H1 (cell line): ENCODE measurements around the gene HLTF. TPM values are rescaled to one million over a fixed set of nuclear protein-coding genes. Genes with fewer than 3 reads are reported as not detected.
A peak's percentile ranks its signal among the peaks of the same experiment; 100 is the strongest.

ENCODE experiments used
- CTCF ChIA-PET: fragments of 300-600 bp; sonication (Branson Sonifier 250); formaldehyde crosslinking; loops from one replicate; lab custom pipeline; 2021; ENCODE audit not compliant: partially characterized antibody; lab: Charles Lee
- POLR2A ChIA-PET: fragments of 300-600 bp; sonication (Branson Sonifier 250); formaldehyde crosslinking; loops from one replicate; lab custom pipeline; 2021; ENCODE audit warnings: inconsistent platforms; ENCODE audit not compliant: partially characterized antibody; lab: Charles Lee
- DNase-seq, 2 experiments: peaks; one replicate each; pipeline versions ENCODE4 v3.0.0 to v3.0.0-alpha.2; 2010 to 2022; ENCODE audit warnings: low spot score in 2 of 2, low read depth in 1 of 2, mixed read lengths in 1 of 2
- FAIRE-seq: peaks from 2 replicates; lab custom pipeline; 2011; peaks lifted over from hg19 to GRCh38; lab: Jason Lieb, UNC
- H2AFZ ChIP-seq: 2 replicates; pipeline ENCODE4 v1.8.1; 2012; ENCODE audit warnings: low read length, inconsistent platforms
- H2AK5ac ChIP-seq: 2 replicates; pipeline ENCODE4 v1.6.1; 2013; ENCODE audit warnings: low read depth, low read length
- H2BK120ac ChIP-seq: replicated peaks from 2 replicates; pipeline ENCODE3; 2013; ENCODE audit warnings: low read depth, low read length, inconsistent platforms
- H2BK12ac ChIP-seq: 2 replicates; pipeline ENCODE4 v1.6.1; 2013; ENCODE audit warnings: low read depth, low read length
- H2BK15ac ChIP-seq: 2 replicates; pipeline ENCODE4 v1.6.1; 2013; ENCODE audit warnings: low read length
- H2BK20ac ChIP-seq: 2 replicates; pipeline ENCODE4 v1.6.1; 2013; ENCODE audit warnings: low read length
- H2BK5ac ChIP-seq: 2 replicates; pipeline ENCODE4 v1.6.1; 2013; ENCODE audit warnings: low read depth, low read length
- H3K14ac ChIP-seq: 2 replicates; pipeline ENCODE4 v1.6.1; 2013; ENCODE audit warnings: inconsistent platforms; ENCODE audit not compliant: insufficient read length
- H3K18ac ChIP-seq: 2 replicates; pipeline ENCODE4 v1.6.1; 2013; ENCODE audit warnings: low read length; ENCODE audit errors: extremely low read depth
- H3K23ac ChIP-seq: 2 replicates; pipeline ENCODE4 v1.6.1; 2013; ENCODE audit warnings: inconsistent platforms; ENCODE audit not compliant: insufficient read length
- H3K23me2 ChIP-seq: 2 replicates; pipeline ENCODE4 v1.6.1; 2013; ENCODE audit warnings: low read depth, low read length
- H3K27ac ChIP-seq: 2 replicates; pipeline ENCODE4 v1.6.1; 2011; ENCODE audit warnings: low read depth, low read length, inconsistent platforms
- H3K27me3 ChIP-seq, 4 experiments: replicated peaks in 1 of 4; 1 replicate in 1 of 4; 2 replicates in 3 of 4; pipeline versions ENCODE4 v1.6.1 to v1.8.1; 2011 to 2013; ENCODE audit warnings: low read length in 3 of 4, mild to moderate bottlenecking in 3 of 4, inconsistent platforms in 2 of 4, mixed read lengths in 2 of 4, moderate library complexity in 1 of 4; ENCODE audit not compliant: control insufficient read depth in 3 of 4, insufficient read depth in 3 of 4; ENCODE audit errors: extremely low read depth in 1 of 4
- H3K36me3 ChIP-seq, 4 experiments: 2 replicates each; pipeline versions ENCODE4 v1.6.1 to v1.8.1; 2011 to 2013; ENCODE audit warnings: mild to moderate bottlenecking in 4 of 4, low read length in 3 of 4, moderate library complexity in 2 of 4, control low read depth in 1 of 4, inconsistent platforms in 1 of 4; ENCODE audit not compliant: insufficient read depth in 4 of 4, control insufficient read depth in 2 of 4
- H3K4ac ChIP-seq: replicated peaks from 2 replicates; pipeline ENCODE3; 2013; ENCODE audit warnings: low read length, low read depth, mixed read lengths, inconsistent platforms; ENCODE audit not compliant: insufficient read length
- H3K4me1 ChIP-seq, 4 experiments: replicated peaks in 1 of 4; 1 replicate in 1 of 4; 2 replicates in 3 of 4; pipeline versions ENCODE4 v1.6.1 to v1.8.1; 2011 to 2013; ENCODE audit warnings: low read length in 3 of 4, inconsistent platforms in 2 of 4, mixed read lengths in 1 of 4; ENCODE audit not compliant: insufficient read depth in 4 of 4, control insufficient read depth in 3 of 4
- H3K4me2 ChIP-seq, 2 experiments: 2 replicates each; pipeline versions ENCODE4 v1.6.1 to v1.8.1; 2011 to 2013; ENCODE audit warnings: low read depth in 2 of 2, low read length in 2 of 2, control low read depth in 1 of 2, inconsistent platforms in 1 of 2, mild to moderate bottlenecking in 1 of 2; ENCODE audit not compliant: insufficient read depth in 1 of 2
- H3K4me3 ChIP-seq, 4 experiments: fragments of 200-600, 300-600 bp in 1 of 4; sonication (generic), shearing (Covaris generic), sonication (Bioruptor Twin) in 1 of 4; 2 replicates each; pipeline versions ENCODE4 v1.5.1 to v1.8.1; 2011 to 2016; ENCODE audit warnings: low read length in 4 of 4, low read depth in 3 of 4, control low read depth in 2 of 4, inconsistent platforms in 2 of 4, mild to moderate bottlenecking in 2 of 4, mixed read lengths in 1 of 4, moderate library complexity in 1 of 4; ENCODE audit not compliant: insufficient read depth in 2 of 4; ENCODE audit errors: extremely low read depth in 1 of 4
- H3K56ac ChIP-seq: replicated peaks from 2 replicates; pipeline ENCODE3; 2013; ENCODE audit warnings: low read depth, mild to moderate bottlenecking, mixed read lengths, low read length, inconsistent platforms; ENCODE audit not compliant: insufficient read length
- H3K79me1 ChIP-seq: 2 replicates; pipeline ENCODE4 v1.6.1; 2013; ENCODE audit warnings: low read depth, low read length, control low read depth
- H3K79me2 ChIP-seq, 2 experiments: 2 replicates each; pipeline versions ENCODE4 v1.6.1 to v1.8.1; 2012 to 2013; ENCODE audit warnings: low read length in 2 of 2, mild to moderate bottlenecking in 2 of 2, inconsistent platforms in 1 of 2; ENCODE audit not compliant: insufficient read depth in 2 of 2, control insufficient read depth in 1 of 2
- H3K9ac ChIP-seq, 4 experiments: replicated peaks in 1 of 4; 1 replicate in 1 of 4; 2 replicates in 3 of 4; pipeline versions ENCODE4 v1.6.1 to v1.8.1; 2011 to 2013; ENCODE audit warnings: low read depth in 3 of 4, low read length in 3 of 4, control low read depth in 2 of 4, mild to moderate bottlenecking in 2 of 4, moderate library complexity in 2 of 4, inconsistent platforms in 1 of 4; ENCODE audit errors: extremely low read depth in 1 of 4
- H3K9me3 ChIP-seq, 2 experiments: 2 replicates each; pipeline versions ENCODE4 v1.6.1 to v1.8.1; 2012 to 2013; ENCODE audit warnings: mild to moderate bottlenecking in 2 of 2, moderate library complexity in 2 of 2, control low read depth in 1 of 2, inconsistent platforms in 1 of 2, low read depth in 1 of 2, low read length in 1 of 2, mixed read lengths in 1 of 2; ENCODE audit not compliant: insufficient read depth in 2 of 2
- H4K20me1 ChIP-seq, 2 experiments: replicated peaks in 1 of 2; 2 replicates each; pipeline versions ENCODE3 to v1.8.1; 2011 to 2013; ENCODE audit warnings: inconsistent platforms in 2 of 2, low read length in 2 of 2, mild to moderate bottlenecking in 1 of 2; ENCODE audit not compliant: insufficient read depth in 2 of 2, control insufficient read depth in 1 of 2
- H4K5ac ChIP-seq: 2 replicates; pipeline ENCODE4 v1.6.1; 2013; ENCODE audit warnings: low read length, low read depth, mixed read lengths, inconsistent platforms; ENCODE audit not compliant: insufficient read length
- H4K8ac ChIP-seq: 2 replicates; pipeline ENCODE4 v1.8.0; 2013; ENCODE audit warnings: mild to moderate bottlenecking, moderate library complexity, low read length, inconsistent platforms; ENCODE audit not compliant: insufficient read depth; ENCODE audit errors: extremely low read depth
- H4K91ac ChIP-seq: replicated peaks from 2 replicates; pipeline ENCODE3; 2013; ENCODE audit warnings: low read length, mixed read lengths, inconsistent platforms; ENCODE audit not compliant: insufficient read length
- HDAC2 ChIP-seq, 2 experiments: fragments of 300-600 bp in 1 of 2; sonication (generic) in 1 of 2; IDR thresholded peaks; 2 replicates each; pipeline ENCODE4 v1.6.1; 2011 to 2012; ENCODE audit warnings: low read depth in 2 of 2, low read length in 2 of 2, mild to moderate bottlenecking in 2 of 2, moderate library complexity in 2 of 2, borderline replicate concordance in 1 of 2, inconsistent platforms in 1 of 2
- KDM1A ChIP-seq: fragments of 200-600, 300-600 bp; sonication (generic); IDR thresholded peaks from 2 replicates; pipeline ENCODE4 v1.7.1; 2016; ENCODE audit warnings: mild to moderate bottlenecking, low read length, borderline replicate concordance
- POLR2AphosphoS5 ChIP-seq: IDR thresholded peaks from 2 replicates; pipeline ENCODE4 v1.6.1; 2011; ENCODE audit warnings: low read depth, low read length
- RNF2 ChIP-seq: fragments of 200-900, 300-1000 bp; sonication (generic); IDR thresholded peaks from 2 replicates; pipeline ENCODE4 v1.7.1; 2016; ENCODE audit warnings: borderline replicate concordance, low read depth, mild to moderate bottlenecking, antibody characterized with exemption, low read length; ENCODE audit not compliant: poor library complexity, severe bottlenecking; ENCODE audit errors: missing control alignments
- SIRT6 ChIP-seq: IDR thresholded peaks from one replicate; pipeline ENCODE4 v1.7.1; 2012; ENCODE audit warnings: low read length, inconsistent platforms
- TCF12 ChIP-seq: IDR thresholded peaks from 2 replicates; pipeline ENCODE4 v1.6.1; 2011; ENCODE audit warnings: low read depth, mild to moderate bottlenecking, low read length
- WGBS, 2 experiments: shearing (Covaris generic) in 1 of 2; methylation state at CpG; one replicate each; pipeline versions ENCODE4 v1.1.6 to v1.1.7; 2013 to 2015; ENCODE audit warnings: low lambda C conversion rate in 2 of 2, mixed read lengths in 2 of 2, inconsistent platforms in 1 of 2, low coverage in 1 of 2, missing lambda C conversion rate in 1 of 2; ENCODE audit not compliant: insufficient replicate concordance in 2 of 2, insufficient coverage in 1 of 2, insufficient read length in 1 of 2; ENCODE audit errors: extremely low coverage in 1 of 2, missing lambda C conversion rate in 1 of 2; 5-methylcytosine and 5-hydroxymethylcytosine counted together
- long read RNA-seq, 2 experiments: library from RNA in 1 of 2; library from capped mRNA in 1 of 2; stranded (forward); transcript quantifications; one replicate each; pipeline ENCODE4 v2.0.0, GENCODE V29; 2021; ENCODE audit warnings: inconsistent platforms in 1 of 2
- polyA minus RNA-seq, 3 experiments: library from RNA; depleted of rRNA, polyadenylated mRNA; stranded (reverse); fragments of >200 nt; gene quantifications; 1 replicate in 2 of 3; 2 replicates in 1 of 3; pipeline ENCODE4 v1.2.3, GENCODE V29; 2011
- polyA plus RNA-seq, 7 experiments: library from polyadenylated mRNA; depleted of rRNA in 3 of 7; stranded (reverse) in 5 of 7; unstranded in 2 of 7; fragments of >200 nt in 5 of 7; fragments of 200-250 nt in 2 of 7; gene quantifications; 1 replicate in 5 of 7; 2 replicates in 1 of 7; 4 replicates in 1 of 7; pipeline versions ENCODE4 v1.2.1 to v1.2.3, GENCODE V29; 2011 to 2013; ENCODE audit warnings: missing spikeins in 2 of 7, mixed read lengths in 2 of 7
- total RNA-seq: library from RNA; stranded (reverse); fragmentation: NEBNext Ultra II Directional; extraction: Animal tissue kit (Norgen Biotek cat#: 25700); gene quantifications from 2 replicates; pipeline ENCODE4 v1.2.1, GENCODE V29; 2021

Gene HLTF
- total RNA-seq: 56.8 and 60.3 TPM in 2 replicates
- polyA plus RNA-seq (2011; rRNA removed): 18.1 and 21.9 TPM in 2 replicates
- 20.3 TPM for polyA plus RNA-seq (2011; cell fraction: cytosol; rRNA removed)
- polyA plus RNA-seq (2011; cell fraction: nucleus; rRNA removed): 27.9 TPM
- polyA plus RNA-seq (2012, experiment 1 of 2): 17.3 to 35.0 TPM (median 25.6 TPM) in 4 replicates
- 1.9 TPM for polyA plus RNA-seq (2012, experiment 2 of 2)
- polyA plus RNA-seq (2013, experiment 1 of 2): 27.3 TPM
- polyA plus RNA-seq (2013, experiment 2 of 2): 26.5 TPM
- 30.2 and 34.8 TPM in 2 replicates for polyA minus RNA-seq (2011; rRNA and poly(A)+ RNA removed)
- polyA minus RNA-seq (2011; cell fraction: cytosol; rRNA and poly(A)+ RNA removed): 26.0 TPM
- 62.6 TPM for polyA minus RNA-seq (2011; cell fraction: nucleus; rRNA and poly(A)+ RNA removed)
- long read RNA-seq, experiment 1, full-length matches to known transcripts: 4 of 29 reads
- long read RNA-seq, experiment 1, partial matches to known transcripts: 4 of 29 reads
- long read RNA-seq, experiment 1, other reads (novel, unspliced or antisense): 21 of 29 reads
- long read RNA-seq, experiment 2, partial matches to known transcripts: 19 of 26 reads
- long read RNA-seq, experiment 2, other reads (novel, unspliced or antisense): 6 of 26 reads

DNA sequence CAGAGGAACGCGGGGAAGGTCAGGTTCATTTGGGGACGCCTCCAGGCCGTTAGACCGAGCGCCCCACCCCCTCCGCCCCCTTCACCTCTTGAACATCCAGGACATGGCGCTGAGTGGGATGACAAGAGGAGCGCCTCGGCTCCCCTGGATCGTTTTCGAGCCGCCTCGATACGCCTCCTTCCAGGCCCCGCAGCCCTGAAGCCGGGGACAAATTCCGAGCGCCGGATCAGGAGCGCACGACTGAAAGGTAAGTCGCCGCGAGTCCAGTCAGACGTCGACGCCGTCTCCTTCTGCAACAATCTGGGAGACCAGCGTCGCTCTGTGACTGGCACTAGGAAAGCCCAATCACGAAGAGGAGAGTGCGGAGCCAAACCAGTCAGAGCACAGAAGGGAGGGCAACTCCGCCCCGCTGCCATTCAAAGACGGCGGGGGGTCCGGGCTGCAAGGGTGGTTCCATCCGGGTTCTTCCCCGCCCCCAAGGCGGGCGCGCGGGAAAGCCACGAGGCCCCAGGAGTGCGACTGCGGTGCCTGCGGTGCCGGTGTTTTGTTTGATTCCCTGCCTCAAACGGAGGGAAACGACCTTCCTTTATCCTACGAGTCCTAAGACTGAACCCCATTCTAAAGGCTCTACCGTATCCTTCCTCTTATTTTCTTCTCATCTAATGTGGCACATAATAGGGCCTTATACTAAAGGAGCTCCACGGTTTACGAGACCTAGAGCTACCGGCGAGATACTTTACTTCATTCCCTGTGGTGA, at the start of gene HLTF:
Gene HLTF (minus strand): TSS at position 302 of the 757 bp plus-strand sequence. CDS start 197 bp downstream, at position 105.
- Histone ChIP-seq H2BK12ac (0 out of 2 replicates have a peak within 1 kb of the TSS, but pooled peaks have one; percentile 29), H3K27ac (peak within 1 kb of the TSS; percentile 63), H2AK5ac (0 out of 2 replicates have a peak within 1 kb of the TSS, but pooled peaks have one; percentile 49), H2BK5ac (peak within 1 kb of the TSS; percentile 81), H3K36me3 (peaks cover 0 to 24% (median 1%) of the 10 kb centered on the region in 4 experiments; a peak in 4 of 8 replicates), H3K4me1 (peaks cover 0 to 5% (median under 1%) of the 10 kb centered on the region in 4 experiments; a peak in 4 of 7 replicates), H3K9me3 (peaks cover 0 to 6% of the 10 kb centered on the region in 2 experiments; a peak in 1 of 4 replicates), H2BK20ac (no peak within 1 kb of the TSS), H3K79me2 (peaks cover 0 to 33% of the 10 kb centered on the region in 2 experiments; a peak in 2 of 4 replicates), H3K14ac (no peak within 1 kb of the TSS), H2BK120ac (peak within 1 kb of the TSS; percentile 12), H3K9ac (peak within 1 kb of the TSS in 3 of 4 experiments; percentile 52 to 80 (median 77); a peak in 5 of 7 replicates), H3K23me2 (peaks cover 8% of the 10 kb centered on the region; the same call in 1 of the 2 replicates), H3K4me3 (peak within 1 kb of the TSS; percentile 44 to 88 (median 84)), H3K18ac (peak within 1 kb of the TSS; percentile 75), H3K4me2 (peak within 1 kb of the TSS; percentile 63 to 94), H2BK15ac (0 out of 2 replicates have a peak within 1 kb of the TSS, but pooled peaks have one; percentile 81), H4K5ac (peak within 1 kb of the TSS; percentile 34), H4K8ac (peak within 1 kb of the TSS; percentile 87), H3K27me3 (peaks cover 0 to 8% (median 2%) of the 10 kb centered on the region in 4 experiments; a peak in 4 of 7 replicates), H4K20me1 (peaks cover 0 to 7% of the 10 kb centered on the region in 2 experiments), H3K56ac (no peak within 1 kb of the TSS), H4K91ac (peak within 1 kb of the TSS; percentile 83), H3K23ac (no peak within 1 kb of the TSS), H2AFZ (peak within 1 kb of the TSS; percentile 89), H3K4ac (peak within 1 kb of the TSS; percentile 65), H3K79me1 (peaks cover 3% of the 10 kb centered on the region; the same call in 1 of the 2 replicates)
- WGBS, 2 experiments: 9% methylated on average over 47 of the region's 57 CpGs; no CpG with 5 or more reads in 1 of the 2 experiments
- CTCF ChIA-PET: interaction anchor here (0.7 to 1.8 kb wide), 5 partner anchors 14 to 267 kb away, joined by 3 to 8 read pairs (median 4); no protein-coding TSS in a partner anchor
- POLR2A ChIA-PET: interaction anchor here (0.7 to 1.8 kb wide), 5 partner anchors 11 to 95 kb away, joined by 3 to 5 read pairs (median 3); partner anchors contain the start of gene GYG1
- DNase-seq (peak; percentile 94 to 99), FAIRE-seq (peak; percentile 13)
- TF ChIP-seq POLR2AphosphoS5: peak; percentile 75; the same call in 1 of the 2 replicates
- peak; percentile 54; the same call in 1 of the 2 replicates for TF ChIP-seq KDM1A
- 0 out of 2 replicates have a peak, but pooled peaks have one; percentile 33 for TF ChIP-seq TCF12
- TF ChIP-seq SIRT6: no peak
- TF ChIP-seq RNF2: peak; percentile 54
- peak in 1 of 2 experiments; percentile 89; a peak in 1 of 4 replicates for TF ChIP-seq HDAC2 (IDR thresholded peaks at IDR 0.05; ENCODE audit: borderline replicate concordance in 1 of 2, low read depth in 2 of 2, low read length in 2 of 2)
